ENCODE measurements around the gene CLECL1. TPM values are rescaled to one million over a fixed set of nuclear protein-coding genes. Genes with fewer than 3 reads are reported as not detected.
"Not testable (repeated sequence)": the region's sequence is repeated elsewhere in the genome, so short reads cannot be mapped to it uniquely, and the experiment has no call there.

Gene CLECL1
- polyA plus RNA-seq, 3 donors: 0.16 to 0.32 (median 0.30) TPM

DNA sequence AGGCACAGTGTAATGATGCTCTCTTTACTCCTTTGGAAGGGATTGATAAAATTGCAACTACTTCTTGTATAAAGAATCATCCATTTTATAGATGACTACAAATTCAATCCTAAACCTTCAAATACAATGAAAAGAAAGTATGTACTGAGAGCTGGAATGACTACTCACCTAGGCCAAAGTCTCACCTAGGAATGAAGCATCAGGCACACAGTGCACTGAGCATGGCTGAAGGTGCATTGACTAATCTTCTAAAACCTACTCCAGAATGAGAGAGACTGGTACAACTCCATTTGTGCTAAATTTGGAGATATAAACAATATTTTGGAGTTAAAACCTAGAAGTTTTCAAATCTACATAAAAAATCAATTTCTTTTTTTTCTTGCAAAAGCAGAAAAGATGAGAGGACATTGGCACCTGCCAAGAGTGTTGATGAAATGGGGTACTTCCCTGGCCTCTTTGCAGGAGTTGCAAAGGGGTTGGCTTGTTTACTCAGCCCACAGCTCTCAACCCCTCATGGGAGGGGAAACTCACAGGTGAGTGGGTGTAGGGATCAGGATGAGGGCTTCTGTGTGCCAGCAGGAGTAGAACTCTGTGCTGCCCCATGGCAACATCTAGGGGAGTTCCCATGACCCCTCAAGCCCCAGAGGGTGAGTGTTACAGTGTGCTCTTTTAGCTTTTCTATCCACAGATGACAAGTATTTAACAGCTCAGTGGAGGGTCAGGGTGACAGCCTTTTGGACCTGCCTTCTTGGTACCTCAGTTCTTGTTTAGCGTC is 31.3 kb downstream of the CLECL1 start:
- DNase-seq (ENCODE audit: extremely low read depth in 1 of 11, low read depth in 9 of 11, low spot score in 4 of 11): no peak

DNA sequence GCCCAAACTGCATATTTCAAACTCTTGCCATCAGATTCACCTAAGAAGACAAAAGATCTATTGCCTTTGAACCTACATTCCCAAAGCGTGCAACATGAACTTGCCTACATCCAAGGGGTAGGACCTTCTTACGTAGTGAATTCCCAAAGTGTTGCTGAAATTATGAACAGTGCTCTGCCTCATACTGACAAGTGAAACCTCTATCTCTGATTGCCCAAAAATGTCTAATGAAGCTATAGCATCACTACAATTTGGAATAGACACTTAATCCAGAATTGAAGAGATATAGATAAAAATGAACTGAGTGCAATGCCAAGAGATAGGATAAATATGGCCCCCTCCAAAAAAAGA is 32.3 kb downstream of the CLECL1 start:
- DNase-seq (ENCODE audit: extremely low read depth in 1 of 11, low read depth in 9 of 11, low spot score in 4 of 11): no peak

DNA sequence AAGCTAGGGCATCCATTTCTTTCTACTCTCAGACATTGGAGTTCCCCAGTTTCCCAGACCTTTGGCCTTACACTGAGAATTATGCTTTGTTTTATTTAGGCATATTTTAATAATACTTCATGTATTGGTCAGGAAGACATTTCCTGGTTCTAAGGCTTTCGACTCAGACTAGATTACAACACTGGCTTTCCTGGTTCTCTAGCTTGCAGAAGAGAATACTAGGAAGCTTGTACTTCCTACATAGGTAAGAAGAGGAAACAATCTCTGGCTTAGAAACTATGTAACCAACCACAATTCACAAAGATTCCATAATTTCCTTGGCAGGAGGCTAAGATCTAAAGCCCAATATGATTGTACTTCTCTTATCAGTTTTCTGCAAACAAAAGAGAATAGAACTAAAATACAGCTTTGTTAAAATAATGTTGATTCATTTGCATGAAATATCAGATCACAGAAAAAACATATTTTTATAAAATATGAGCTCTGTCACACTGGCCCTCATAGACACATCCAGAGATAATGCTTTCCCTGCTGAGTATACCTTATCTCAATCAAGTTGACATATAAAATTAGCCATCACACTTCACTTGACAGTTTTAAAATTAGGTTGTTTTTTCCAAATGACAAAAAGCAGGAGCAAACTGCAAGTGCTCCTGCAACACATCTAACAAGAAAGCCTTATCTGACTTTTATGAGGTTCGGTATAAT is 32.8 kb downstream of the CLECL1 start:
- DNase-seq (ENCODE audit: extremely low read depth in 1 of 11, low read depth in 9 of 11, low spot score in 4 of 11): no peak

DNA sequence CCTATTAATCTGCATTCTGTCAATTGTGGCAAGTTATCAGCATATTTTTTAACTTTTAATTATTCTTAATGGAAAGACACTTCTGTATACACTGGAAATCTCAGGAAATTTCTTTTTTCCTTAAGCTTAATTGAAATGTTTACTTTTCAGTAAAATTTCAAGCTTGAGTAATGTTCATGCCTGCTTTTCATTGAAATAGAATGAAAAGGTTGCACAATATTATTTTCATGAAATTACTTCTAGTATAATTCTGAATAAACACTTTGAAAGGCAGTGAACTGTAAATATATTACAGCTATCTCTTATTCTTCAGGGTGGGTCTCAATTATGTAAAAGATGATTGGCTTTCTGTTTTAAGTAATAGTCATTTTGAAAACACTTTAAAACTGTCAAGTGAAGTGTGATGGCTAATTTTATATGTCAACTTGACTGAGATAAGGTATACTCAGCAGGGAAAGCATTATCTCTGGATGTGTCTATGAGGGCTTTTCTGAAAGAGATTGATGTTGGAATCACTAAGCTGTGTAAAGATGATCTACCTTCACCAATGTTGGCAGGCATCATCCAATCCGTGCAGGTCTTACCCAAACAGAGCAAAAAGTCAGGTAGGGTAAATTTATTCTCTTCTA is 33.5 kb downstream of the CLECL1 start:
- no peak for DNase-seq (ENCODE audit: extremely low read depth in 1 of 11, low read depth in 9 of 11, low spot score in 4 of 11)

DNA sequence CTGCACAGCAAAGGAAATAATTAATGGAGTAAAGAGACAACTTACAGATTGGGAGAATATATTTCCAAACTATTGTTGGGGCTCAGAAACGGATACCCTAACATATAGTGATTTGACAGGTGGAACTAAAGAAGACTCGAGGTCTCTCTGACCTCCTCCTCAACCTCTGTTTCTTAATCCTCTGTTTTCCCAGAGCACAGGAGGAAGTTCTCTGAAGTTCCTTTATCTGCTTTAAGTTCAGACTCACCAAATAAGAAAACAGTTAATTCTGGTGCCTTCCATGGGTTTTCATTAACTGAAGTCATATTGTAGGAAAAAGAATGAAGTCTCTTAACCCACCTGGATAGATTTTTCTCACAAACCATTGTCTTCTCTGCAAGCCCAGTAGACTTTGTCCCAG is 34.2 kb downstream of the CLECL1 start:
- DNase-seq (ENCODE audit: extremely low read depth in 1 of 11, low read depth in 9 of 11, low spot score in 4 of 11): no peak

DNA sequence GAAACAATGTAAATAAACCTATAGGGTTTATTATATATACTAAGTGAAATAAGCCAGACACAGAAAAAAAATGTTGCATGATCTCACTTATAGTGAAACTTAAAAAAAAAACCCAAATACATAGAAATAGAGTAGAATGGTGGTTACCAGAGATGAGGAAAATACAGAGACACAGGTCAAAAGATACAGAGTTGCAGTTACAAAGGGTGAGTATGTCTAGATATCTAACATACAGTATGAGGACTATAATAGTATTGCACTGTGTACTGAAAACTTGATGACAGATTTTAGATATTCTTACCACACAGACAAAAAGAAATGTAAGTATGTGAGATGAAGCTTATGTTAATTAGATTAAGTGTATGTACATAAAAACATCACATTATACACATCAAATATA is 35.3 kb downstream of the CLECL1 start:
- DNase-seq (ENCODE audit: extremely low read depth in 1 of 11, low read depth in 9 of 11, low spot score in 4 of 11): no peak

DNA sequence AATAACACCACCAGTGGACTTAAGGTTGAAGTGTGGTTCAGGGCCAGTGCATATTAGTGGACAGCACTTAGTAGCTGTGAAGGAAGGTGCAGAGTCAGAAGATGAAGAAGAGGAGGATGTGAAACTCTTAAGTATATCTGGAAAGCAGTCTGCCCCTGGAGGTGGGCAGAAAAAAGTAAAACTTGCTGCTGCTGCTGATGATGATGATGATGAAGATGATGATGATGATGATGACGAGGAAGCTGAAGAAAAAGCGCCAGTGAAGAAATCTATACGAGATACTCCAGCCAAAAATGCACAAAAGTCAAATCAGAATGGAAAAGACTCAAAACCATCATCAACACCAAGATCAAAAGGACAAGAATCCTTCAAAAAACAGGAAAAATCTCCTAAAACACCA is 37.2 kb downstream of the CLECL1 start:
- DNase-seq (ENCODE audit: extremely low read depth in 1 of 11, low read depth in 9 of 11, low spot score in 4 of 11): not testable (repeated sequence)

DNA sequence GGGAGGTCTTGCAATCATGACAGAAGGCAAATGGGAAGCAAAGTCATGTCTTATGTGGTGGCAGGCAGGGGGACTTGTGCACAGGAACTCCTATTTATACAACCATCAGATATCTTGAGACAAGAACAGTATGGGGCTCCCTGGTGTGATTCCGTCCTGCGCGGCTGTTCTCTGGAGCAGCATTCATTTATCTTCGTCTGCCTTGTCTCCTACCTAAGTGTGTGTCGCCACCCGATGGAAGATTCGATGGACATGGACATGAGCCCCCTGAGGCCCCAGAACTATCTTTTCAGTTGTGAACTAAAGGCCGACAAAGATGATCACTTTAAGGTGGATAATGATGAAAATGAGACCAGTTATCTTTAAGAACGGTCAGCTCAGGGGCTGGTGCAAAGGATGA is 37.7 kb downstream of the CLECL1 start:
- DNase-seq (ENCODE audit: extremely low read depth in 1 of 11, low read depth in 9 of 11, low spot score in 4 of 11): not testable (repeated sequence)

DNA sequence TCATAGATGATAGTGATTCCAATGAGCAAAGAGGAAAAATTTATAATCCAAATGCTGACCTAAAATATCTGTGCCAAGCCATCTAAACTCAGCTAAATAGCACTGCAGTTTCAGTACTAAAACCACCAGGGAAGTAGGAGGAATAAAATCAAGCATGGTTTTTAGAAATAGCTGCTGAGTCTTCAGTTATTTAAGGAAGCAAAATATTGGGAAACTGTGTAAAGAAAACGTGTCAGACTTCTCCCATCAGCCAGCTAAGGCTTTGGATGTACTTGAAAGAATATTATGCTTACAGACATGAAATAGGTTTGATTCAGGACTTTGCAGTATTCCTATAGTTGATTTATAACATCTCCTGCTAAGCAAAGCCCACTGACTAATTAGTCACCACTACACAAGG is 38.7 kb downstream of the CLECL1 start:
- no peak for DNase-seq (ENCODE audit: extremely low read depth in 1 of 11, low read depth in 9 of 11, low spot score in 4 of 11)

DNA sequence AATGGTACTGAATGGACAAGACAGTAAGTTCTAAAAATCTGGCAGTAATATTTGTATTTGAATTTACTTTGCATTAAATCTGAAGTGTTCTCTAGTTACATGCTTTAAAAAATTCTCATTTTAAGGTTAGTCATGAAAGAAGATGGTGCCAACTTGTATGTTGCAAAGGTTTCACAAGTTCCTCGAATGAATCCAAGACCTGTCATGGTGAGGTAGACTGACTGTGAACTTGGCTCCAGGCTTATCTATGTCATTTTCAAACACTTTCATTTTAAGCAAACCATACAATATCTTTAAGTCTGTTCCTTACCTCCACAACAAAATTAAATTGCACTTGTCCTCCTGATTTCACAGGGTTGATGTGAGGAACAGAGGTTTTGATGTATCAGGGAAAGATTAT is 40.0 kb downstream of the CLECL1 start:
- DNase-seq (ENCODE audit: extremely low read depth in 1 of 11, low read depth in 9 of 11, low spot score in 4 of 11): no peak

DNA sequence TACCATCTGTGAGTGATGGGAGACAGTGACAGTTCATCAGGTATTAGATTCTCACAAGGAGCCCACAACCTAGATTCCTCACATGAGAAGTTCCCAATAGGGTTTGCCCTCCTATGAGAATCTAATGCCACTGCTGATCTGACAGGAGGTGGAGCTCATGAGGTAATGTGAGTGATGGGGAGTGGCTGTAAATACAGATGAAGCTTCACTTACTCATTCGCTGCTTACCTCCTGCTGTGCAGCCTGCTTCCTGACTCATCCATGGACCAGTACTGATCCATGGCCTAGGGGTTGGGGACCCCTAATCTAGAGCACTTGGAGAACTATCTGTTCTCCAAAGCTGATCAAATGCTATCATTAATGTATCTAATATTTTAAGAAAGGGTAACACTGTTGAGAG is 45.7 kb downstream of the CLECL1 start:
- DNase-seq (ENCODE audit: extremely low read depth in 1 of 11, low read depth in 9 of 11, low spot score in 4 of 11): no peak

DNA sequence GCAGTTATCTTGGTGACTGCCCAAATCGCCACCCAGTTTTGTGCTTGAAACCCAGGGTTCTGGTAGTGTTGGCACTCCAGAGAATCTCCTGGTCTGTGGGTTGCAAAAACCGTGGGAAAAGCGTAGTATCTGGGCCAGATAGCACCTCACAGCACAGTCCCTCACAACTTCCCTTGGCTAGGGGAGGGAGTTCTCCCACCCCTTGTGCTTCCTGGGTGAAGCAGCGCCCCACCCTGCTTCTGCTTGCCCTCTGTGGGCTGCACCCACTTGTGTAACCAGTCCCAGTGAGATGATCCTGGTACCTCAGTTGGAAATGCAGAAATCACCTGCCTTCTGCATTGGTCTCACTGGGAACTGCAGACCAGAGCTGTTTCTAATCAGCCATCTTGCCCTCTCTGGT is 47.0 kb downstream of the CLECL1 start:
- DNase-seq (ENCODE audit: extremely low read depth in 1 of 11, low read depth in 9 of 11, low spot score in 4 of 11): no peak

DNA sequence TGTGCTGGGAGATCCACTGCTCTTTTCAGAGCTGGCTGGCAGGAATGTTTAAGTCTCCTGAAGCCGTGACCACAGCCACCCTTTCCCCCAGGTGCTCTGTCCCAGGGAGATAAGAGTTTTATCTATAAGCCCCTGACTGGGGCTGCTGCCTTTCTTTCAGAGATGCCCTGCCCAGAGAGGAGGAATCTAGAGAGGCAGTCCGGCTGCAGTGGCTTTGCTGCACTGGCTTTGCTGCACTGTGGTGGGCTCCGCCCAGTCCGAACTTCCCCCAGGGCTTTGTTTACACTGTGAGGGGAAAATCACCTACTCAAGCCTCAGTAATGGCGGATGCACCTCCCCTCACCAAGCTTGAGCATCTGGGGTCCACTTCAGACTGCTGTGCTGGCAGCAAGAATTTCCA is 47.5 kb downstream of the CLECL1 start:
- DNase-seq (ENCODE audit: extremely low read depth in 1 of 11, low read depth in 9 of 11, low spot score in 4 of 11): not testable (repeated sequence)

DNA sequence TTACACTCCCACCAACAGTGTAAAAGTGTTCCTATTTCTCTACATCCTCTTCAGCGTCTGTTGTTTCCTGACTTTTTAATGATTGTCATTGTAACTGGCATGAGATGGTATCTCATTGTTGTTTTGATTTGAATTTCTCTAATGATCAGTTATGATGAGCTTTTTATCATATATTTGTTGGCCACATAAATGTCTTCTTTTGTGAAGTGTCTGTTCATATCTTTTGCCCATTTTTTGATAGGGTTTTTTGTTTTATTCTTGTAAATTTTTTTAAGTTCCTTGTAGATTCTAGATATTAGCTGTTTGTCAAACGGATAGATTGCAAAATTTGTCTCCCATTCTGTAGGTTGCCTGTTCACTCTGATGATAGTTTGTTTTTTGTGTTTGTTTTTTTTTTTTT is 49.9 kb downstream of the CLECL1 start:
- not testable (repeated sequence) for DNase-seq (ENCODE audit: extremely low read depth in 1 of 11, low read depth in 9 of 11, low spot score in 4 of 11)

DNA sequence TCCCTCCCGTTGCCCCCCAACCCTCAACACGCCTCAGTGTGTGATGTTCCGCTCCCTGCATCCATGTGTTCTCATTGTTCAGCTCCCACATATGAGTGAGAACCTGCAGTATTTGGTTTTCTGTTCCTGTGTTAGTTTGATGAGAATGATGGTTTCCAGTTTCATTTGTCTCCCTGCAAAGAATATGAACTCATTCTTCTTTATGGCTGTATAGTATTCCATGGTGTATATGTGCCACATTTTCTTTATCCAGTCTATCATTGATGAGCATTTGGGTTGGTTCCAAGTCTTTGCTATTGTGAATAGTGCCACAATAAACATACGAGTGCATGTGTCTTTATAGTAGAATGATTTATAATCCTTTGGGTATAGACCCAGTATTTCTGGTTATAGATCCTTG is 50.4 kb downstream of the CLECL1 start:
- DNase-seq (ENCODE audit: extremely low read depth in 1 of 11, low read depth in 9 of 11, low spot score in 4 of 11): not testable (repeated sequence)

DNA sequence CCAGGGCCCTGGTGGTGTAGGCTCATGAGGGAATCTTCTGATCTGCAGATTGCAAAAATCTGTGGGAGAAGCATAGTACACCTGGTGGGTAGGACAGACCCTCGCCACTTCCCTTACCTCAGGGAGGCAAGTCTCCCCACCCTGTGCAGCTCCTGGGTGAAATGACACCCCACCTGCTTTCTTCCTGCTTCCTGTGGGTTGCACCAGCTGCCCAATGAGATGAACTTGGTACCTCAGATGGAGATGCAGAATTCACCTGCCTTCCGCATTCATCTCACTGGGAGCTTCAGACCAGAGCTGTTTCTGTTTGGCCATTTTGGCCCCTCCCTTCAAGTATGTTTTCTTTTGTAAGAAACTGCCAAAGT is 58.7 kb downstream of the CLECL1 start:
- no peak for DNase-seq (ENCODE audit: extremely low read depth in 1 of 11, low read depth in 9 of 11, low spot score in 4 of 11)

DNA sequence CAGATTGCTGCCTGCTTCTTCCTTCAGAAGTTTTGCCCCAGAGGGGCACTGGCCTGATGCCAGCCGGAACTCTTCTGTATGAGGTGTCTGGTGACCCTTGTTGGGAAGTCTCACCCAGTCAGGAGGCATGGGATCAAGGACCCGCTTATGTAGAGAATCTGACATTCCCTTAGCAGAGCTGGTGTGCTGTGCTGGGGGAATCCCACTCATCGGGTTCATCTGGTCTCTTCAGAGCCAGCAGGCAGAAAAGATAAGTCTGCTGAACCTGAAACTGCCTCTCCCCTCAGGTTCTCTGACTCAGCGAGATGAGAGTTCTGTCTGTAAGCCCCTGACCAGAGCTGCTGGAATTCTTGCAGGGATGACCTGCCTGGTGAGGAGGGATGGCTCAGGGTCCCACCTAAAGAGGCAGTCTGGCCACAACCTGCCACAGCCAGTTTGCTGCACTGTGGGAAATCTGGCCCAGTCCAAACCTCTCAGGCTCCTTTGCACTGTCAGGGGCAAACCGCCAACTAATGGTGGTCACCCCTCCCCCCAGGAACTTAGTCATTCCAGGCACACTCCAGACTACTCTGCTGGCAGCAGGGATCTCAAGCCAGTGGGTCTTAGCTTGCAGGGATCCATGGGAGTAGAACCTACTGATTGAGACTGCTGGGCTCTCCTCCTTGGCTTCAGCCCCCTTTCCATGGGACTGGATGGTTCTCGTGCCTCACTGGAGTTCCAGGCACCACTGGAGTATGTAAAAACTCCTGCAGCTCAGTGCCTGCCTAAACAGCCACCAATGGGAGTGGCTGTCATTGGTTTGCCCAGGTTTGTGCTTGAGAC is 59.3 kb downstream of the CLECL1 start:
- no peak for DNase-seq (ENCODE audit: extremely low read depth in 1 of 11, low read depth in 9 of 11, low spot score in 4 of 11)

Measured in renal cortex interstitium (tissue), 11 donors.